AG09319 (cell line): ENCODE measurements around the gene ADGRG7.
A peak's percentile ranks its signal among the peaks of the same experiment; 100 is the strongest.

Experiments
- DNase-seq: peaks from one replicate; pipeline ENCODE4 v3.0.0-alpha.2; 2010; ENCODE audit warnings: low read depth; ENCODE audit errors: extremely low read depth
- TF ChIP-seq, protein P1 (sequence below): IDR thresholded peaks from 2 replicates; pipeline ENCODE4 v1.5.1; 2011; ENCODE audit warnings: low read depth, mild to moderate bottlenecking, inconsistent platforms, low read length, moderate library complexity

The ADGRG7 gene

GRCh38 chr3:100710261-100710968, 101.0 kb downstream of the ADGRG7 start:
- DNase-seq, result peak; percentile 11
- TF ChIP-seq, protein P1, sequence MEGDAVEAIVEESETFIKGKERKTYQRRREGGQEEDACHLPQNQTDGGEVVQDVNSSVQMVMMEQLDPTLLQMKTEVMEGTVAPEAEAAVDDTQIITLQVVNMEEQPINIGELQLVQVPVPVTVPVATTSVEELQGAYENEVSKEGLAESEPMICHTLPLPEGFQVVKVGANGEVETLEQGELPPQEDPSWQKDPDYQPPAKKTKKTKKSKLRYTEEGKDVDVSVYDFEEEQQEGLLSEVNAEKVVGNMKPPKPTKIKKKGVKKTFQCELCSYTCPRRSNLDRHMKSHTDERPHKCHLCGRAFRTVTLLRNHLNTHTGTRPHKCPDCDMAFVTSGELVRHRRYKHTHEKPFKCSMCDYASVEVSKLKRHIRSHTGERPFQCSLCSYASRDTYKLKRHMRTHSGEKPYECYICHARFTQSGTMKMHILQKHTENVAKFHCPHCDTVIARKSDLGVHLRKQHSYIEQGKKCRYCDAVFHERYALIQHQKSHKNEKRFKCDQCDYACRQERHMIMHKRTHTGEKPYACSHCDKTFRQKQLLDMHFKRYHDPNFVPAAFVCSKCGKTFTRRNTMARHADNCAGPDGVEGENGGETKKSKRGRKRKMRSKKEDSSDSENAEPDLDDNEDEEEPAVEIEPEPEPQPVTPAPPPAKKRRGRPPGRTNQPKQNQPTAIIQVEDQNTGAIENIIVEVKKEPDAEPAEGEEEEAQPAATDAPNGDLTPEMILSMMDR, result peak; percentile 22

DNA sequence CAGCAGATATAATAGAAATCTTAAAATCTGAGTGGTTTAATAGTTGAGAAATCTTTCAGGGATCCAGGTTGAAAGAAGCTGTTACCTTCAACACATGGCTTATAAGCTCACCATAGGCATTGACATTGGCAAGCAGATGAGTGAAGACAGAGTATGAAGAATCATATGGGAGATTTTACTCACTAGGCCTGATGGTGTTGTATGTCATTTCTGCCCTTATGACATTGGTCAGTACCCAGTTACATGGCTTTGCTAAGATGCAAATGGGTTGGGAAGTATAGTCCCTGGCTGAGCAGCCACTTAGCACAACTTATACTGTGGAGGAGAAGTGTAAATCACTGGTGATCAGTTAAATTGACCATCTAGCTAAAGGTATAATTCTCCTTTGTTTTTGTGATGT, 105.8 kb downstream of the ADGRG7 start:
- DNase-seq, result no peak
- TF ChIP-seq, protein P1, result no peak

- TF ChIP-seq, protein P1, result no peak
- no peak for DNase-seq
These were observed 107.7 kb downstream of the ADGRG7 start for GRCh38 chr3:100717063-100717462.

- no peak for DNase-seq
- TF ChIP-seq, protein P1, result no peak
These were observed 108.5 kb downstream of the ADGRG7 start for GRCh38 chr3:100717637-100718487.

DNA sequence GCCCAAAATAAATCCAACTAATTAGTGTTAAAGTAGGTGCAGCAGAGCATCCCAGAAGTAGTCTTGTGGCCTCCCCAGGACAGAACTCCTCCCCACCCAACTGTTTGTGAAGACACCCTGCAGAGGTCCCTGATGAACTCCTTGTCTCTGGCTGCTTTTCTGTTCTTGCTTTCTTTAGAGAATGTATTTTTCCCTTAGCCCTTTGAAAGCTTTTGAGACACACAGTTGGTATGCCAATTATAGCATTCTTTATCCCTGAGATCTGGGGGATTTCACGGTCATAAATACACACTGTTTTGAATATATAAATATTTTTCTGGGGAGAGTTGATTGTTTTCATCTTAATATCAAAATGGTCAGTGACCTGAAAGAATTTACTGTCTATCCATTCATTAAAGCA, 109.7 kb downstream of the ADGRG7 start:
- DNase-seq, result no peak
- TF ChIP-seq, protein P1, result no peak

GRCh38 chr3:100720426-100720825, 111.0 kb downstream of the ADGRG7 start:
- DNase-seq, result no peak
- TF ChIP-seq, protein P1, result no peak

DNA sequence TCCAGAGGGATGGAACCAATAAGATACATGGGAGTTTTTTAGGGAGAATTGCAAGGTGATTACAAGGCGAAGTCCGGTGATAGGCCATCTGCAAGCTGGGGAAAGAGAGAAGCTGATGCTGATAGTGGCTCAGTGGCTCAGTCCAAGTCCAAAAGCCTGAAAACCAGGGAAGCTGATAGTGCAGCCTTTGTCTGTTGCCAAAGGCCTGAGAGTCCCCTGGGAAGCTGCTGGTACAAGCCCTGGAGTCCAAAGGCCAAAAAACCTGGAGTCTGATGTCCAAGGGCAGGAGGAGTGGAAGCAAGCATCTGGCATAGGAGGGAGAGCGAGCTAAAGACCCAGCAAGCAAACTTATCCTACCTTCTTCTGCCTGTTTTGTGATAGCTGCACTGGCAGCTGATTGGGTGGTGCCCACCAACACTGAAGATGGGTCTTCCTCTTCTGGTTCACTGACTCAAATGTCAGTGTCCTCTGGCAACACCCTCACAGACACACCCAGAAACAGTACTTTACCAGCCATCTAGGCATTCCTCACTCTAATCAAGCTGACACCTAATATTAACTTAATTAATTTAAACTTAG, 116.6 kb downstream of the ADGRG7 start:
- no peak for DNase-seq
- TF ChIP-seq, protein P1, result no peak
